NCI-H446 (cell line): ENCODE results near the gene GZMM.

Experiments
- DNase-seq, 2 experiments: peaks; one replicate each; lab custom pipeline; 2025; lab: John Stamatoyannopoulos, UW

Gene GZMM

GRCh38 chr19:535017-535835 is 8.6 kb upstream of the GZMM start:
- no peak for DNase-seq

- no peak for DNase-seq
These were observed 7.6 kb upstream of the GZMM start for GRCh38 chr19:536031-536880.

GRCh38 chr19:536881-537404 is 6.9 kb upstream of the GZMM start:
- no peak for DNase-seq

- no peak for DNase-seq
These were observed 5.0 kb upstream of the GZMM start for GRCh38 chr19:538641-539428.

- DNase-seq, result no peak
These were observed 4.3 kb upstream of the GZMM start for GRCh38 chr19:539429-540030.

GRCh38 chr19:540867-541637 is 2.8 kb upstream of the GZMM start:
- DNase-seq, result no peak

- DNase-seq, result no peak
These were observed 2.2 kb upstream of the GZMM start for GRCh38 chr19:541699-542098.

- no peak for DNase-seq
These were observed 1.5 kb upstream of the GZMM start for GRCh38 chr19:542173-542866.

- DNase-seq, result no peak
These were observed 3.3 kb downstream of the GZMM start for GRCh38 chr19:547117-547516.

GRCh38 chr19:547836-548720 is 4.2 kb downstream of the GZMM start:
- DNase-seq, result no peak

- DNase-seq, result no peak
These were observed 5.3 kb downstream of the GZMM start for GRCh38 chr19:548886-549830.

GRCh38 chr19:554817-555216 is 11.0 kb downstream of the GZMM start:
- no peak for DNase-seq

GRCh38 chr19:555474-555808 is 11.6 kb downstream of the GZMM start:
- no peak for DNase-seq

GRCh38 chr19:556611-557382 is 12.9 kb downstream of the GZMM start:
- no peak for DNase-seq

- DNase-seq, result no peak
These were observed 15.1 kb downstream of the GZMM start for GRCh38 chr19:558770-559439.

GRCh38 chr19:560121-560520 is 16.3 kb downstream of the GZMM start:
- no peak for DNase-seq

- DNase-seq, result no peak
These were observed 22.6 kb downstream of the GZMM start for GRCh38 chr19:566403-566802.
